ENCODE results near the gene ICOS. TPM values are rescaled to one million over a fixed set of nuclear protein-coding genes. Genes with fewer than 3 reads are reported as not detected.
"Not testable (repeated sequence)": the region's sequence is repeated elsewhere in the genome, so short reads cannot be mapped to it uniquely, and the experiment has no call there.

ICOS gene
- total RNA-seq, 5 donors from 2014 or later (not counting 1 experiment from before 2014, with no cell fraction given), result 33.9 to 72.2 (median 41.9) TPM

DNA sequence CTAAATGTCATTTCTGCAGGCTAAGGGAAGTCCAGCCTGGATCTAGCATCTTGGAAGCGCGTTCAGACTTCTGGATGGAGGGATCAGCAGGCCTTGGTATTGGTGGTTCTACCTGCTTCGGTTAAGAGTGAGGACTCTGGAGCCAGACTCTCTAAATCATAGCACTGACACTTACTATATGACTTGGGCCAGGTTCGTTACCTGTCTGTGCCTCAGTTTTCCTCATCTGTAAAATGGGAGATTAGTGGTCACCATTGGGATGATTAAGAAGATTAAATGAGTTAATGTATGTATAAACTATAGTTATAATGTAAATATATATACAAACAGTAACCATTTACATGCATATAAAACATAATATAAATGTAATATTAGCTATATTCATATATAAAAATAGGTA lies 995 bp upstream of the ICOS start:
- peaks cover 60 to 86% (median 63%) of the 10 kb centered on the region in 3 donors for H3K4me1 Mint-ChIP-seq
- ATAC-seq (replicated peaks in 1 of 4), result no peak
- no peaks in the 10 kb centered on the region for H3K36me3 ChIP-seq (ENCODE audit: control insufficient read depth in 2 of 2, extremely low read depth in 1 of 2, insufficient read depth in 1 of 2, low read length in 1 of 2)
- peaks cover 39 to 55% of the 10 kb centered on the region in 2 experiments for H3K4me1 ChIP-seq (ENCODE audit: control insufficient read depth in 1 of 2, extremely low read depth in 1 of 2, insufficient read depth in 2 of 2, low read length in 2 of 2)
- H3K9me3 Mint-ChIP-seq, result peaks cover 0 to 5% (median 0%) of the 10 kb centered on the region in 3 donors
- H3K27me3 ChIP-seq (replicated peaks in 1 of 2; ENCODE audit: control insufficient read depth in 2 of 2, extremely low read depth in 1 of 2, insufficient read depth in 2 of 2, low read length in 1 of 2), result no peaks in the 10 kb centered on the region
- no peak for DNase-seq
- peak overlapping the region; percentile 85 for H3K27ac ChIP-seq (ENCODE audit: low read length)
- no peaks in the 10 kb centered on the region for H3K9me3 ChIP-seq
- peak overlapping the region in 2 of 3 donors; percentile 58 to 62 for H3K4me3 Mint-ChIP-seq
- peak overlapping the region; percentile 94 for H3K27ac Mint-ChIP-seq
- H3K27me3 Mint-ChIP-seq, result no peaks in the 10 kb centered on the region
- no peak overlapping the region for H3K4me3 ChIP-seq (ENCODE audit: control insufficient read depth in 1 of 2, extremely low read depth in 1 of 2, low read length in 1 of 2)
- POLR2A ChIA-PET, result interaction anchor here (0.9 to 1.2 kb wide), 3 partner anchors 9 to 71 kb away, joined by 3 read pairs; no protein-coding TSS in a partner anchor
- CTCF ChIA-PET, result interaction anchor here in 1 of 2 donors (1.0 to 1.9 kb wide), 4 partner anchors 9 to 116 kb away, joined by 3 to 7 read pairs (median 5); partner anchors contain the start of gene CTLA4
- H3K36me3 Mint-ChIP-seq, result peaks cover 26% of the 10 kb centered on the region
- WGBS (ENCODE audit: insufficient coverage), result no CpG with 5 or more reads among the region's 4 CpGs

DNA sequence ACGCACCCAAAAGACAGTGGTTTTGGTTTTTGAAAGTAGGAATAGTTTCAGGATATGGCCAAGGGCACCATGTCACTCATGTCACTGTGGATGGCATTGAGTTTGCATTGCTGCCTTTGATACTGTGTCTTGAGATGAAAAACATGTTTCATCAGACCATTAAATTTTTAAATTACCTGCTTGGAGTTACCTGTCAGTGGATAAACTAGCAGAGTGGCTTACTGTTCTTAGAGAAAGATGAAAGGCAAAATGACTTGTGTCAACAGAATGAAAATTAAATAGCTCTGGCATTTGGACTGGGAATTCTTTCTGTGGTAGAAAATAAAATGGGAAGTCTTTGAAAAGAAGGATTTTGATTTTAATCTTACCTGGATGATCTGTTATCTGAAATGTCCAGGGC lies 386 bp downstream of the ICOS start:
- Histone ChIP-seq H3K4me3 (ENCODE audit: control insufficient read depth in 1 of 2, extremely low read depth in 1 of 2, low read length in 1 of 2) (peak overlapping the region; percentile 65 to 95), H3K36me3 (ENCODE audit: control insufficient read depth in 2 of 2, extremely low read depth in 1 of 2, insufficient read depth in 1 of 2, low read length in 1 of 2) (no peaks in the 10 kb centered on the region), H3K9me3 (no peaks in the 10 kb centered on the region), H3K4me1 (ENCODE audit: control insufficient read depth in 1 of 2, extremely low read depth in 1 of 2, insufficient read depth in 2 of 2, low read length in 2 of 2) (peaks cover 42 to 61% of the 10 kb centered on the region in 2 experiments), H3K27me3 (replicated peaks in 1 of 2; ENCODE audit: control insufficient read depth in 2 of 2, extremely low read depth in 1 of 2, insufficient read depth in 2 of 2, low read length in 1 of 2) (no peaks in the 10 kb centered on the region), H3K27ac (ENCODE audit: low read length) (peak overlapping the region; percentile 78)
- Mint-ChIP-seq H3K4me3 (peak overlapping the region; percentile 93 to 98 (median 94)), H3K4me1 (peaks cover 63 to 83% (median 63%) of the 10 kb centered on the region in 3 donors), H3K36me3 (peaks cover 29% of the 10 kb centered on the region), H3K27ac (peak overlapping the region; percentile 92 to 96), H3K27me3 (no peaks in the 10 kb centered on the region), H3K9me3 (peaks cover 0 to 5% (median 0%) of the 10 kb centered on the region in 3 donors)
- ChIA-PET CTCF (interaction anchor here in 1 of 2 donors (0.6 kb wide), 1 partner anchor 260 kb away, joined by 5 read pairs; no protein-coding TSS in a partner anchor), POLR2A (interaction anchor here (0.6 to 3.2 kb wide), 6 partner anchors 10 to 230 kb away, joined by 3 to 9 read pairs (median 4); no protein-coding TSS in a partner anchor)
- DNase-seq (no peak), ATAC-seq (replicated peaks in 1 of 4) (peak in 3 of 4 experiments; percentile 9 to 29 (median 16))
- no CpG with 5 or more reads among the region's 1 CpG for WGBS (ENCODE audit: insufficient coverage)

DNA sequence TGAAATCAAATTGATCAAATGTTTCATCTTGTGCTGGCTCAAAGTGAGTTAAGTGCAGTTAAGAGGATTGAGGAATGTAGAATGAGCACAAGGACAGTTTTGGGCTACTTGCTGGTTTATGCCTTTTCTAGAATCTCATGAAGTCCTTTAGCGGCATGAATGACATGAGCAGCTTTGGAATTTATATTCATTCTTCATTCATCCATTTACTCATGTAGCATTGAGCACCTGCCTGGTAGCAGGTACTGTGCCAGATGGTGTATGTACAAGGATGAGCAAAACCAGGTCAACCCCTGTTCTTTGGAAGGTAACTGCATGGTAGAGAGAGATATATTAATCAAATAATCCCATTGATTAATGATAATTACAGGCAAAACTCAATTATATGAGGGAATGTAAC lies 1.2 kb downstream of the ICOS start:
- ATAC-seq (replicated peaks in 1 of 4), result peak in 1 of 4 experiments; percentile 3
- Histone ChIP-seq H3K4me3 (ENCODE audit: control insufficient read depth in 1 of 2, extremely low read depth in 1 of 2, low read length in 1 of 2) (peak overlapping the region; percentile 65 to 95), H3K27ac (ENCODE audit: low read length) (peak overlapping the region; percentile 78), H3K27me3 (replicated peaks in 1 of 2; ENCODE audit: control insufficient read depth in 2 of 2, extremely low read depth in 1 of 2, insufficient read depth in 2 of 2, low read length in 1 of 2) (no peaks in the 10 kb centered on the region), H3K4me1 (ENCODE audit: control insufficient read depth in 1 of 2, extremely low read depth in 1 of 2, insufficient read depth in 2 of 2, low read length in 2 of 2) (peaks cover 34 to 63% of the 10 kb centered on the region in 2 experiments), H3K9me3 (no peaks in the 10 kb centered on the region), H3K36me3 (ENCODE audit: control insufficient read depth in 2 of 2, extremely low read depth in 1 of 2, insufficient read depth in 1 of 2, low read length in 1 of 2) (no peaks in the 10 kb centered on the region)
- no peak for DNase-seq
- Mint-ChIP-seq H3K27ac (peak overlapping the region; percentile 87 to 92), H3K27me3 (no peaks in the 10 kb centered on the region), H3K36me3 (peaks cover 31% of the 10 kb centered on the region), H3K4me3 (peak overlapping the region; percentile 93 to 98 (median 94)), H3K9me3 (peaks cover 0 to 5% (median 0%) of the 10 kb centered on the region in 3 donors), H3K4me1 (peaks cover 62 to 81% (median 62%) of the 10 kb centered on the region in 3 donors)
- CTCF ChIA-PET, result no interaction called here
- POLR2A ChIA-PET, result interaction anchor here (0.6 to 3.2 kb wide), 3 partner anchors 9 to 47 kb away, joined by 3 to 9 read pairs (median 4); no protein-coding TSS in a partner anchor
- WGBS (ENCODE audit: insufficient coverage), result no CpG with 5 or more reads among the region's 1 CpG

DNA sequence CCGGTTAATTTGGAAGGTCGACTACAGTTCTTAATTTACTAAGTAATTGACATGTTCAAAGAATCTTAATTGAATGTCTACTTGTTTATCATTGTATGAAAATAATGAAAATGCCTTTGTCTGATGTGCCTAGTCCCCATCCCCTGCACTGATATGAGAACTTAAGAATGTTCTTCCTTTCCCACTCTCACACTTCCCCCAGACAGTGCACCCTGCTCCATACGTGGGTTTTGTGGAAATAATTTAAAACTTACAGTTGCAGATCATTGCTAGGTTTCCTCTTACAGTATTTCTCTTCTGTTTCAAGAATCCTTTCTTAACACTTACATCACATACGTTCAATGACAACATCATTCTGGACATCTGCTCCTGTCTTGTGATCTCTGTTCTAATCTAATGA lies 3.5 kb downstream of the ICOS start:
- Histone ChIP-seq H3K27ac (ENCODE audit: low read length) (peak overlapping the region; percentile 78), H3K4me3 (ENCODE audit: control insufficient read depth in 1 of 2, extremely low read depth in 1 of 2, low read length in 1 of 2) (peak overlapping the region; percentile 65 to 95), H3K9me3 (no peaks in the 10 kb centered on the region), H3K4me1 (ENCODE audit: control insufficient read depth in 1 of 2, extremely low read depth in 1 of 2, insufficient read depth in 2 of 2, low read length in 2 of 2) (peaks cover 31 to 57% of the 10 kb centered on the region in 2 experiments), H3K27me3 (replicated peaks in 1 of 2; ENCODE audit: control insufficient read depth in 2 of 2, extremely low read depth in 1 of 2, insufficient read depth in 2 of 2, low read length in 1 of 2) (no peaks in the 10 kb centered on the region), H3K36me3 (ENCODE audit: control insufficient read depth in 2 of 2, extremely low read depth in 1 of 2, insufficient read depth in 1 of 2, low read length in 1 of 2) (peaks cover 0 to 8% of the 10 kb centered on the region in 2 donors)
- ATAC-seq (replicated peaks in 1 of 4) (peak in 1 of 4 experiments; percentile 11), DNase-seq (peak in 1 of 35 experiments; percentile 0)
- ChIA-PET POLR2A (interaction anchor here in 1 of 2 donors (0.6 kb wide), 2 partner anchors 9 to 20 kb away, joined by 3 to 4 read pairs; no protein-coding TSS in a partner anchor), CTCF (no interaction called here)
- H3K27me3 Mint-ChIP-seq, result no peaks in the 10 kb centered on the region
- H3K36me3 Mint-ChIP-seq, result peaks cover 51% of the 10 kb centered on the region
- WGBS (ENCODE audit: insufficient coverage), result no CpG with 5 or more reads among the region's 4 CpGs
- peak overlapping the region; percentile 93 to 98 (median 94) for H3K4me3 Mint-ChIP-seq
- H3K4me1 Mint-ChIP-seq, result peaks cover 62 to 81% (median 62%) of the 10 kb centered on the region in 3 donors
- H3K9me3 Mint-ChIP-seq, result no peaks in the 10 kb centered on the region
- peak overlapping the region; percentile 87 to 92 for H3K27ac Mint-ChIP-seq

DNA sequence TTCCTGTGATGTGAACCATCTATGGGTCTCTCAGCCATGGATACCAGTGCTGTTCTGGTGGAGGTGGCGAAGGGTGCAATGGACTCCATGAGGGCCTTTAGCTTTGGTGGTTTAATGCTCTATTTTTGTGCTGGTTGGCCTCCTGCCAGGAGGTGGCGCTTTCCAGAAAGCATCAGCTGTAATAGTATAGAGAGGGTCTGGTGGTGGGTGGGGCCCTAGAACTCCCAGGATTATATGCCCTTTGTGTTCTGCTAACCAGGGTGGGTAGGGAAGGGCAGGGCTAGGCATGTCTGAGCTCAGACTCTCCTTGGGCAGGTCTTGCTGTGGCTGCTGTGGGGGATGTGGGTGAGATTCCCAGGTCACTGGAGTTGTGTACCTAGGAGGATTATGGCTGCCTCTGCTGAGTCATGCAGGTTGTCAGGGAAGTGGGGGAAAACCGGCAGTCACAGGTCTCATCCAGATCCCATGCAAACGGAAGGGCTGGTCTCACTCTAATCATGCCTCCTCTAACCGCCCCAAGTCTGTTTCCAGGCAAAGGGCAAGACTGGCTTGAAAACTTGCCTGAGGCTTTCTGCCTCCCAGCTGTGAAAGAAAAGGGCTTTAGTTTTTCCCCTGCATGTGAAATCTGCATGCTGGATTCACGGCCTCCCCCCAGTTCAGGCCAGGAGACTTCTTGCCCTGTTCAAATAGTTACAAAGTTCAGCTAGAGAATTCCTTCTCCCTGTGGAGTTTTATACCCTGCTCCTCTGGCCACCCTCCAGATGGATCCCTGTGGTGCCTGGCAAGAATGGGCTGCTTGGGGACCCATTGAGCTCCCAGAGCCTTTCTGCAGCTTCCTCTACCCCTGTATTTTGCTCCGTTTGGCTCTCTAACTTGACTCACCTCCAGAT lies 7.2 kb downstream of the ICOS start:
- H3K4me3 Mint-ChIP-seq, result peak overlapping the region; percentile 69 to 98 (median 74)
- peaks cover 82 to 92% (median 85%) of the 10 kb centered on the region in 3 donors for H3K4me1 Mint-ChIP-seq
- H3K4me3 ChIP-seq (ENCODE audit: control insufficient read depth in 1 of 2, extremely low read depth in 1 of 2, low read length in 1 of 2); H3K9me3 Mint-ChIP-seq; H3K27me3 Mint-ChIP-seq; ATAC-seq (replicated peaks in 1 of 4); H3K27me3 ChIP-seq (replicated peaks in 1 of 2; ENCODE audit: control insufficient read depth in 2 of 2, extremely low read depth in 1 of 2, insufficient read depth in 2 of 2, low read length in 1 of 2); H3K9me3 ChIP-seq; H3K36me3 ChIP-seq (ENCODE audit: control insufficient read depth in 2 of 2, extremely low read depth in 1 of 2, insufficient read depth in 1 of 2, low read length in 1 of 2): not testable (repeated sequence)
- H3K27ac Mint-ChIP-seq, result peak overlapping the region; percentile 90 to 92
- Histone ChIP-seq H3K4me1 (ENCODE audit: control insufficient read depth in 1 of 2, extremely low read depth in 1 of 2, insufficient read depth in 2 of 2, low read length in 2 of 2) (peaks cover 39 to 72% of the 10 kb centered on the region in 2 experiments), H3K27ac (ENCODE audit: low read length) (peak overlapping the region; percentile 35)
- ChIA-PET CTCF (interaction anchor here (0.6 to 1.9 kb wide), 5 partner anchors 8 to 234 kb away, joined by 3 to 6 read pairs (median 3); no protein-coding TSS in a partner anchor), POLR2A (interaction anchor here in 1 of 2 donors (0.6 to 1.0 kb wide), 2 partner anchors 8 to 15 kb away, joined by 3 to 5 read pairs; no protein-coding TSS in a partner anchor)
- WGBS (ENCODE audit: insufficient coverage), result 76% methylated on average over 6 of the region's 7 CpGs
- peaks cover 58% of the 10 kb centered on the region for H3K36me3 Mint-ChIP-seq
- DNase-seq, result peak in 4 of 35 experiments; percentile 16 to 30 (median 28)

DNA sequence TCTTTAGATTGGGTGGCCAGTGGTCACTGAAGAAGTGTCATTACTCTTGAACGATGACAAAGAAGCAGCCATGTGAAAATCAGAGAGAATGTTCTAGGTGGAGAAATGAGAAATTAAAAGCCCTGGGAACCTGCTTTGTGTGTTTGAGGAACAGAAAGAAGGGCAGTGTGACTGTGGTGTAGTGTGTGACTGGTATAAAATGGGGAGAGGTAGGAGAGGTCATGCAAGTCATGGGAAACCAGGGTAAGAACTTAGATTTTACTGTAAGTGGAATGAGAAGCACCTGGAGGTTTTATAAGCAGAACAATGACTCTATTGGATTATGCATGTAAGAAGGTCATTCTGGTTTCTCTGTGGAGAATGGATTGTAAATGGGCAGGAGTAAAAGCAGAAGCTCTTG lies 12.2 kb downstream of the ICOS start:
- CTCF ChIA-PET, result no interaction called here
- H3K27me3 Mint-ChIP-seq, result no peaks in the 10 kb centered on the region
- ATAC-seq (replicated peaks in 1 of 4) (no peak), DNase-seq (no peak)
- peaks cover 93 to 98% (median 93%) of the 10 kb centered on the region in 3 donors for H3K4me1 Mint-ChIP-seq
- no peaks in the 10 kb centered on the region for H3K9me3 Mint-ChIP-seq
- peak overlapping the region; percentile 62 to 77 for H3K27ac Mint-ChIP-seq
- peak overlapping the region; percentile 55 to 77 (median 74) for H3K4me3 Mint-ChIP-seq
- Histone ChIP-seq H3K4me1 (ENCODE audit: control insufficient read depth in 1 of 2, extremely low read depth in 1 of 2, insufficient read depth in 2 of 2, low read length in 2 of 2) (peaks cover 47 to 75% of the 10 kb centered on the region in 2 experiments), H3K9me3 (no peaks in the 10 kb centered on the region), H3K36me3 (ENCODE audit: control insufficient read depth in 2 of 2, extremely low read depth in 1 of 2, insufficient read depth in 1 of 2, low read length in 1 of 2) (peaks cover 0 to 6% of the 10 kb centered on the region in 2 donors), H3K27me3 (replicated peaks in 1 of 2; ENCODE audit: control insufficient read depth in 2 of 2, extremely low read depth in 1 of 2, insufficient read depth in 2 of 2, low read length in 1 of 2) (no peaks in the 10 kb centered on the region), H3K4me3 (ENCODE audit: control insufficient read depth in 1 of 2, extremely low read depth in 1 of 2, low read length in 1 of 2) (no peak overlapping the region), H3K27ac (ENCODE audit: low read length) (peak overlapping the region; percentile 56)
- H3K36me3 Mint-ChIP-seq, result peaks cover 32% of the 10 kb centered on the region
- WGBS (ENCODE audit: insufficient coverage), result 63% methylated on average over 1 of the region's 1 CpG
- POLR2A ChIA-PET, result interaction anchor here (0.6 to 2.0 kb wide), 4 partner anchors 8 to 773 kb away, joined by 3 to 9 read pairs (median 6); partner anchors contain the start of gene ICOS (in 1 of the 2)
